H54 (cell line): ENCODE data around the gene EMD.

ENCODE experiments used
- DNase-seq: peaks from one replicate; pipeline ENCODE4 v3.0.0; 2011; ENCODE audit warnings: low spot score, mixed read lengths; ENCODE audit not compliant: insufficient read length
- FAIRE-seq: peaks from 3 replicates; lab custom pipeline; 2011; peaks lifted over from hg19 to GRCh38; lab: Jason Lieb, UNC
- POLR2A ChIP-seq: IDR thresholded peaks from 2 replicates; pipeline ENCODE4 v1.6.1; 2011; ENCODE audit warnings: low read depth, mild to moderate bottlenecking, low read length

The EMD gene

DNA sequence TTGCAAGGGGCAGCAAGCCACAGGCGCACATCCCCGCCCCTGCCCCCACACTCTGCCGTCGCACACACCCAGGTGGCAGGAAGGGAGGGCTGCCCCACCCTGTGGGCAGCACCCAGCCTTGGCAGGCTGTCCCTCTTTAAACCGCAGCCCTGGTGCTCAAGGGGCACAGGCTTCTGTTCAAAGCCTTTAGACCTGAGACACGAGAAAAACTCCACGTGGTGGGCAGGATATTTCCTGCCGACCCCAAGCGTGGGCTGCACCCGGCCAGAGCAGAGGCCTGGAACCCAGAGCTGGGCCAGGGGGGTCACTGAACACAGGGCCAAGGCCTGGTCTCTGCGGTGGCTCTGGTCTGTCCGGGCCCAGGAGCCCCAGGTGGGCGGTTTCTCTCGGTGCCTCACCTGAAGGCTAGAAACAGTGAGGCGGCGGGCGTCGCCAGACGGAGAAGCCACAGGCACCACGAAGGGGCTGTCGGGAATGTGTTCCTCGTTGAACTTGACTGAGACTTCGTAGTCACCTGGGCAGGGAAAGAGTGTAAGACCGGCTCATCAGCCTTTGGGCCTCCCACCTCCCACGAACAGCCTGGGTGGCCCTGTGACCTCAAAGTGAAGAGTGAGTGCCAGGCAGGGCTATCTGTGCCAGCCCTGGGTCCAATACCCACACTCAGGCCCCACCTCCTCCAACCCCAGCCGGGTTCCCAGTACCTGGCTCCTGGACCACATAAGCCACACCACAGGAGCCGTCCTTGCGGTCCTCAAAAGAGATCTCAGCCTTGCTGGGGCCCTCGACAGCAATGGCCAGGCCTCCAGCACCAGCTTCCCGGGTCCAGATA, 27.7 kb upstream of the EMD start:
- DNase-seq (no peak), FAIRE-seq (no peak)
- TF ChIP-seq POLR2A = no peak

DNA sequence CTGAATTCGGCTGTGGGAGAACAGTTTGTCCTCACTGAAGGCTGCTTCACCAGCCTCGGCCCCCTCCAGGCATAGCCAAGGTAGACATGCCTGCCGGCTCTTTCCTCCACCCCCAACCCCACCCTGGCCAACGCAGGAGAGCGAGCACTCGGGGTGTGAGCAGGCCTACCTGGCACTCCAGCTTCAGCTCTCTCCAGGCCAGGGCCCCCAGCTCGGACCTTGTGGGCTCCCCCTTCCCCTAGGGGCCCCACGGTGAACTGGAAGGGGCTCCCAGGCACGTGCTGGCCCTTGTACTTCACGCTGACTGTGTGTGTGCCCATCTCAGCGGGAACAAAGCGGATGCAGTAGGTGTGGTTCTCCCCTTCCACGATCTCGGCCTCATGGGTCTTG, 27.1 kb upstream of the EMD start:
- DNase-seq (no peak), FAIRE-seq (no peak)
- no peak for TF ChIP-seq POLR2A

GRCh38 chrX:154352466-154352865, 26.6 kb upstream of the EMD start:
- FAIRE-seq (no peak), DNase-seq (no peak)
- no peak for TF ChIP-seq POLR2A

- DNase-seq = no peak
- FAIRE-seq = no peak
These were observed 25.8 kb upstream of the EMD start for GRCh38 chrX:154353172-154353843.

GRCh38 chrX:154354013-154354412, 25.1 kb upstream of the EMD start:
- no peak for DNase-seq
- no peak for FAIRE-seq
- TF ChIP-seq POLR2A = no peak

More at GRCh38 chrX:154353172-154353843, 25.8 kb upstream of the EMD start:
- TF ChIP-seq POLR2A = no peak

GRCh38 chrX:154354516-154354915, 24.6 kb upstream of the EMD start:
- DNase-seq (no peak), FAIRE-seq (no peak)
- no peak for TF ChIP-seq POLR2A

DNA sequence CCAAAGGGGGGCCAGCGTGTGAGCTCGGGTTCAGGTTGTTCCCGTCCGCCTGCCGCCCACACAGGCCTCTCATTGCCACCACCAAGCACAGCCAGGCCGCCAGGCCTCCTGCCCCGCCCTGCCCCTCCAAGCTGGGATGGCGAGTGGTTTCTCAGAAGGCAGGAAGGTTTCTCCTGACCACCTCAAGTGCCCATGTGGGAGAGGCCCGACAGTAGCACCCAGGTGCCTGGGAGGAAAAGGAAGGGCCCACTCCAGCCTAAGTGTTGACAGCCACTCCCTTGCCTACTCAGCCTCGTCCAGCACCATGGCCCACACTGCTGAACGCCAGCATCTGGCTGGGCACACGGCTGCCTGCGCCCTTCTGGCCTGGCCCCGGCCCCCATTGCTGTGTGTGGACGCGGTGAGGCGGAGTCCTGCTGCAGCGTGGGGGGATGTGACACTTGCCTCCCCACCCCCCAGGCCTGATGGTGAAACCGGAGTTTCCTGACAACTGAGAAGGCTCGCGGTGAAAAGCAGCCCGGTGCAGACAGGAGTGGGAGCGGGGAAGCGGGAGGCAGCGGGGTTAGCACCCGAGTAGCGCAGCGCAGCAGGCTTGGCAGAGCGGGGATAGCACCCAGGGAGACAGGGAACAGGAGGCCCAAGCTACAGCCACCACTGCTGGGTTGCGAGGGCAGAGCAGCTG, 23.9 kb upstream of the EMD start:
- TF ChIP-seq POLR2A = no peak
- FAIRE-seq (no peak), DNase-seq (no peak)

DNA sequence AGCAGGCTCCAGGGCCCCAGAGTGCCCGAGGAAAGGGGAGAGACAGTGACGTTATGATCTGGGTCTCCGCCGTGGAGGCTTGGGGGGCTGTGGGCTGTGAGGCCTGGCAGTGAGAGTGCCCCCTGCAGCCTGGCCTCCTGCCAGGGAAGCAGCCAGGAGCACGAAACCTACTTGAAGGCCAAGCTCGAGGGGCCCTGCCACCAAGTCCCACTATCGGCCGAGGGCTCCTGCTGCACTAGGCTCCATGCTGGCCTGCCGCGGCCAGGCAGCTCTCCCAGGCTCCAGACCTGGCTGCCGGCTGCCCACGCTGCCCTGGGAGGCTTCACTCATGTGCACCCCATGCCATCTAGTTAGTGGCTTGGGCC, 23.3 kb upstream of the EMD start:
- no peak for FAIRE-seq
- TF ChIP-seq POLR2A = no peak
- DNase-seq = no peak

- DNase-seq = no peak
- no peak for FAIRE-seq
- TF ChIP-seq POLR2A = no peak
These were observed 22.5 kb upstream of the EMD start for GRCh38 chrX:154356596-154356995.

DNA sequence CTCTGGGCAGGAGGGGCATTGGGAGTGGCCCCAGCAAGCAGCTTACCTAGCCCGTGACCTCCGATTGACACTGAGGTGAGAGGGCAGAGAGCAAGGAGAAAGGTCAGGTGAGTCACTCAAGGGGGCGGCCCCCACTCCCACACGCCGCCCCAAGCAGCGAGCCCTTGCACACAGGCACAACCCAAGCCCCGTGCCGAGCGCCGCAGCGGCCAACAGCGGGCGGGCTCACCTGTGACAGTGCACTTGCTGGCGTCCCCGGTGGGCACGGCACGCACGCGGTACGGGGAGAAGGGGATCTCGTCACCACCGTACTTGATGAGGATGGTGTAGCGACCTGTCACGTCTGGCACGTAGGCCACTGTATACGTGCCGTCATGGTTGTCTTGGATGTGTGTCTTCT, 21.9 kb upstream of the EMD start:
- FAIRE-seq (no peak), DNase-seq (no peak)
- TF ChIP-seq POLR2A = no peak

DNA sequence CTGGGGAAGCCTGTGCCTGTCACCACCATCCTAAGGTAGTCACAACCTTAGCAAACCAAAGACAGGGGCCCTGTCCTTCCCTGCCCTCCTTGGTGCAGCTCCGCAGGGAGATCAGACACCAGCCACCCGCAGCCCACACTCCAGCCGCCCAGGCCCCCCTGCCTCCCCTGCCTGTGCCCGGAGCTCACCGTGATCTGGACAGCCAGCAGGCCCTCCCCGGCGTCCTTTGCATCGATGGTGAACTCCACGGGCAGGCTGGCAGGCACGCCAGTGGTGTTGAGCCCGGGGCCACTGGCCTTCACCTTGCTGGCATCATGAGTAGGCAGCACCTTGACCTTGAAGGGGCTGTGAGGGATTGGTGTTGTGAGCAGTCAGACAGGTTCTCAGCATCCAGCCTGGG, 21.1 kb upstream of the EMD start:
- FAIRE-seq (no peak), DNase-seq (no peak)
- TF ChIP-seq POLR2A = no peak

GRCh38 chrX:154358829-154359228, 20.3 kb upstream of the EMD start:
- no peak for TF ChIP-seq POLR2A
- FAIRE-seq (no peak), DNase-seq (no peak)

DNA sequence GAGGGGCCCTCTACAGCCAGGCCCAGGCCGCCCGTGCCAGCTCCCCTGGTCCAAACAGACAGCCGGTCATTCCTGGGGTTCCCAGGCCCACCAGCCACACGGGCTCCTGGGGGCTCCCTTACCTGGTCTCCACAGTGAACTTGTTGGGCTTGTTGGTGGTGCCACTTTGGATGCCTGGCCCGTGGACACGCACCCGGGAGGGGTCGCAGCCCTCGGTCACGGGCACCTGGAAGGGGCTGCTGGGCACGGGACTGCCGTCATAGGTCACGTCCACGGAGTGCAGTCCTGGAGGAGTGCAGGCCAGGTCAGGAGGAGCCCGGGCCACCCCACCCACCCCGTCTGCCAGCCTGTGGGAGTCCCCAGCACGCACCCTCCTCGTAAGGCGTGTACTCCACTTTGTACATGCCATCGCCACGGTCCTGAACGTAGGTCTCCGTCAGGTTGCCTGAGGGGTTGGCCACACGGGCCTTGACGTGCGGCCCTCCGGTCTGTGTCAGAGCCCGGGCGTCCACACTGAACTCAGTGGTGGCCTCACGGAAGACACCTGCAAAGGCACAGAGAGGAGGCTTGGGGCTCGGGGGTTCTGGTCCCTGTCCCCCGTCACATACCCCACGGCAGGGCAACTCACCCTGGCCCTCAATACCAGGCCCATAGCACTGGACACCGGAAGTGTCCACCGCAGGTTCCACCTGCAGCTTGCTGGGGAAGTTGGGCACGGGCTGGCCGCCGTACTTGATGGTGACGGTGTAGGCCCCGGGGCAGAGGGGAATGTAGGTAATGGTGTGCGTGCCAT, 19.5 kb upstream of the EMD start:
- TF ChIP-seq POLR2A = no peak
- no peak for DNase-seq
- no peak for FAIRE-seq
